Activated CD8-positive, alpha-beta T cell treated with anti-CD3 and anti-CD28 coated beads for 36 hours (primary cell): Measurements from ENCODE around the gene FAM53A. TPM values are rescaled to one million over a fixed set of nuclear protein-coding genes. Genes with fewer than 3 reads are reported as not detected.

ENCODE experiments used
- ATAC-seq: fragments of 200-7000 bp; cut with Tn5 transposase; one replicate; pipeline ENCODE4 v1.10.0; 2021; ENCODE audit warnings: mild to moderate bottlenecking, moderate library complexity
- CTCF ChIA-PET: fragments of 350-600 bp; sonication (Branson Sonifier 250); formaldehyde crosslinking; loops from one replicate; lab custom pipeline; 2021; ENCODE audit warnings: antibody characterized with exemption; lab: Charles Lee
- POLR2A ChIA-PET: fragments of 350-600 bp; sonication (Branson Sonifier 250); formaldehyde crosslinking; loops from one replicate; lab custom pipeline; 2021; ENCODE audit warnings: antibody characterized with exemption; lab: Charles Lee
- DNase-seq: peaks from one replicate; pipeline ENCODE4 v3.0.0-alpha.2; 2020
- H3K27ac Mint-ChIP-seq: one replicate; pipeline ENCODE4 v1.8.0; 2021; ENCODE audit warnings: mild to moderate bottlenecking, mixed read lengths
- H3K27me3 Mint-ChIP-seq: one replicate; pipeline ENCODE4 v1.8.0; 2021; ENCODE audit warnings: mixed read lengths
- H3K36me3 Mint-ChIP-seq: one replicate; pipeline ENCODE4 v1.8.0; 2021; ENCODE audit warnings: low read depth, mixed read lengths
- H3K4me1 Mint-ChIP-seq: one replicate; pipeline ENCODE4 v1.8.0; 2021; ENCODE audit warnings: low read depth, mixed read lengths
- H3K4me3 Mint-ChIP-seq: one replicate; pipeline ENCODE4 v1.8.0; 2021; ENCODE audit warnings: mild to moderate bottlenecking, moderate library complexity, mixed read lengths
- H3K9me3 Mint-ChIP-seq: one replicate; pipeline ENCODE4 v1.8.0; 2021; ENCODE audit warnings: mixed read lengths
- CTCF ChIP-seq: fragments of 200-600 bp; IDR thresholded peaks from one replicate; pipeline ENCODE4 v1.8.0; 2022; ENCODE audit warnings: antibody characterized with exemption, mild to moderate bottlenecking
- intact Hi-C: fragments of 100-400 bp; cut with micrococcal nuclease; formaldehyde crosslinking; loops from one replicate; pipeline ENCODE4 v1.10.0; 2022
- total RNA-seq, 2 experiments: library from RNA; stranded (reverse); gene quantifications; one replicate each; pipeline ENCODE4 v1.2.3, GENCODE V29; 2021

Gene FAM53A
- total RNA-seq, 2 experiments from 2014 or later, result 1.2 to 1.8 TPM

DNA sequence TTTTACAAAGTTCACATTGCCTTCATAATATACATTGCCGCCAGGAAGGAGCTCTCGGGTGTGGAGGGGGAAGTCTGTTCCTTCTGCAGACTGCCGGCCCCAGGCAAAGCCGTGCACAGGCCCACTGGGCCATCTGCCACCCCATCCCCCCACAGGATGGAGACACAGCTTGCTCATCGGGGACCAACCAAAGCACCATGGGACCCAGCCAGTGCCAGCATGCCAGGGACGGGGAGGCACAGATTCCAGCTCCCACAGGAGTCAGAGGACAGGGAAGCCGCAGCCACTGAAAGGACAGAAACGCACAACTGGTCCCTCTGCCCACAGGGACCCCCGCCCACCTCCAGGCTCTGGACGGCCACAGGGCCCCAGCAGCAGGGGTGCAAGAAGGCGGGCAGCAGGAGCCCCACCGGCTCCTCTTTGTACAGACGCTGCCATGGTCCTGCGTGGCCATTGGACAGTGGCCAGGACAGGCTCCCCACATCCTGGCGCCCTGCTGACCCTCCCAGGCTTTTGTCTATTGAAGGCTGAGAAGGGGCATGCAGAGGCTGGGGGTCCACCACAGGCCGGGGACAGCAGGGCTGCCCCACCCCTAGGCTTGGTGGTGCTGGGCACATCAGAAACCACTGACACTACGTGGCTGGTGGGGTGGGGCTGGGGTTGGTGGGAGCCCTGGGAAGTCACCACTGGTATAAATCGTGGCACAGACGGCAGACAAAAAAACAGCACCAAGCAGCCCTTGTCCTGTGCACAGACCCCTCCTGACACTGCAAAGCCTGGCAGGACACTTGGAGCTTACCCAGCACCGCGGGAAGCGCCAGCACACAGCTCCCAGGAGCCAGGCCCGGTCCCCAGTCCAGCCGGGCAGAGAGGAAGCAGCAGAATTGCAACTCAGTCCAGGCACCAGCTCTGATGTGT lies 89.0 kb downstream of the FAM53A start:
- H3K36me3 Mint-ChIP-seq, result peaks cover 2% of the 10 kb centered on the region
- no peak overlapping the region for H3K4me3 Mint-ChIP-seq
- TF ChIP-seq CTCF, result no peak
- H3K27me3 Mint-ChIP-seq, result peaks cover 1% of the 10 kb centered on the region
- POLR2A ChIA-PET, result no interaction called here
- ATAC-seq (no peak), DNase-seq (no peak)
- H3K4me1 Mint-ChIP-seq, result peaks cover 7% of the 10 kb centered on the region
- H3K9me3 Mint-ChIP-seq, result peaks cover 8% of the 10 kb centered on the region
- no peak overlapping the region for H3K27ac Mint-ChIP-seq
- CTCF ChIA-PET, result no interaction called here
- intact Hi-C loops, result no loop called here

DNA sequence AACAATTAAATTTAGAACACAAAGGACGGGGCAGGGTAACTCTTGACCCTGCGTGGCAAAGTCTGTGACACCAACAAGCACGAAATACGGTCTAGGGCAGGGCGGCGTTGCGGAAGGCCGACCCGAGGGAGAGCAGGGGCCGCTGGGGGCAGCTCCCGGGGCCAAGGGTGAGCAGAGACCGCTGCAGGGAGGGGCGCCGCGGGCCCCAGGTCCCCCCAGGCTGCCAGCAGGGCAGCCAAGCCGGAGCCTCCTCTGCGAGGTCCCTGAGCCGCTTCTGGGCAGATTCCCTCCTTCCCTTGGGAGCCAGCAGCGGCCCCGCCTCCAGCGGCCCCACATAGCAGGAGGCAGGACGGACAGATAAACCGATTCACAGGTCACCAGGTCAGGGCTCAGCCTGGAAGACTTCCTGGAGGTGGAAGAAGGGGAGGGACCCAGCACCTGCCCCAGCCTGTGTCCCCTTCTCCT lies 90.2 kb downstream of the FAM53A start:
- ATAC-seq (no peak), DNase-seq (no peak)
- Mint-ChIP-seq H3K27me3 (peaks cover 1% of the 10 kb centered on the region), H3K27ac (no peak overlapping the region), H3K4me1 (peaks cover 2% of the 10 kb centered on the region), H3K4me3 (no peak overlapping the region), H3K9me3 (peaks cover 15% of the 10 kb centered on the region), H3K36me3 (peaks cover 4% of the 10 kb centered on the region)
- POLR2A ChIA-PET, result no interaction called here
- no peak for TF ChIP-seq CTCF
- intact Hi-C loops, result no loop called here
- CTCF ChIA-PET, result no interaction called here

GRCh38 chr4:1593458-1593857 lies 90.7 kb downstream of the FAM53A start:
- intact Hi-C loops, result no loop called here
- no peak for ATAC-seq
- POLR2A ChIA-PET, result no interaction called here

DNA sequence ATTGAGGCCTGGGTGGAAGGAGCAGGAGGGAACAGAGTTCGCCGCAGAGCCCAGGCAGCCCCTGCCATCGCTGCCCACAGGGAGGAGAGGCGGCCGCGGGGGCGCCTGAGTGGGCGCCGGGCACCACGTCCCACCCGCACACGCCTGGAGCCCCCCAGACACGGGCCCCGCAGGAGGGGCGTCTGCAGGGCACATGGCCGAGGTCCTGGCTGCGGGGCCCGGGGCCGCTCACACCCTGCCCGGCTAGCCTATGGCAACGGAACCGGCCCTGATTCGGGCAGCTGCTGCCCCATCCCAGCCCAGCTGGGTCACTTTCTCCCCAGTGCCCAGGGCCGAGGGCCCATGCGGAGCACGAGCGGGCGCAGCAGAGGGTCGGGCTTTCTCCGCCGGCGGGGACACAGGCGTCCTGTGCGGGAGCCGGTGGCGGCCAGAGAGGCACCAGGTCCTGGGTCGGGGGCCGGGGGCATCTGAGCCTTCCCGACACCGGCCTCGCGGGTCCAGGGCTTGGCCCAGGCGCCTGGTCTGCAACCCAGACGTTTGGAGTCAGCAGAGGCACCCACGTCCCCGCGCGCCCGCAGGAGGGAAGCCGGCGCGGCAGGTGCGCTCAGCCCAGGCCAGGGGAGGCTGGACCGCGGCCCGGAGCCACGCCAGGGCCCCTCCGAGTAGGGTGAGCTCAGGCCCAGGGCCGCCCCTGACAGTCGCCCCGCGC lies 91.2 kb downstream of the FAM53A start:
- Mint-ChIP-seq H3K4me3 (no peak overlapping the region), H3K27ac (no peak overlapping the region), H3K9me3 (peaks cover 22% of the 10 kb centered on the region), H3K36me3 (peaks cover 4% of the 10 kb centered on the region), H3K4me1 (no peaks in the 10 kb centered on the region), H3K27me3 (peaks cover 1% of the 10 kb centered on the region)
- no peak for TF ChIP-seq CTCF
- ATAC-seq (no peak), DNase-seq (no peak)
- intact Hi-C loops, result no loop called here
- POLR2A ChIA-PET, result no interaction called here
- CTCF ChIA-PET, result no interaction called here

More at GRCh38 chr4:1593458-1593857, 90.7 kb downstream of the FAM53A start:
- H3K4me3 Mint-ChIP-seq, result no peak overlapping the region
- peaks cover 4% of the 10 kb centered on the region for H3K36me3 Mint-ChIP-seq
- DNase-seq, result no peak
- no peak for TF ChIP-seq CTCF
- peaks cover 18% of the 10 kb centered on the region for H3K9me3 Mint-ChIP-seq
- CTCF ChIA-PET, result no interaction called here
- H3K27me3 Mint-ChIP-seq, result peaks cover 1% of the 10 kb centered on the region
- H3K27ac Mint-ChIP-seq, result no peak overlapping the region
- H3K4me1 Mint-ChIP-seq, result peaks cover under 1% of the 10 kb centered on the region
